Loucy (cell line): Measurements from ENCODE around the gene USP33.
"Not testable (repeated sequence)": the region's sequence is repeated elsewhere in the genome, so short reads cannot be mapped to it uniquely, and the experiment has no call there.

Experiments used
- H2AFZ ChIP-seq: fragments of 200-600 bp; sonication (generic); 2 replicates; pipeline ENCODE4 v1.6.0; 2016; ENCODE audit warnings: antibody characterized with exemption, mild to moderate bottlenecking, low read length, moderate library complexity
- H3F3A ChIP-seq: fragments of 200-600 bp; 2 replicates; pipeline ENCODE4 v1.6.0; 2016; ENCODE audit warnings: antibody characterized with exemption, low read depth, mild to moderate bottlenecking
- H3K27me3 ChIP-seq: fragments of 200-600 bp; sonication (generic); 2 replicates; pipeline ENCODE4 v1.6.1; 2014; ENCODE audit warnings: low read length, mild to moderate bottlenecking; ENCODE audit not compliant: insufficient read depth, poor library complexity, severe bottlenecking
- H3K36me3 ChIP-seq: fragments of 200-600 bp; sonication (generic); 2 replicates; pipeline ENCODE4 v1.6.1; 2016; ENCODE audit warnings: low read length; ENCODE audit not compliant: insufficient read depth
- H3K4me1 ChIP-seq: fragments of 200-600 bp; sonication (generic); 2 replicates; pipeline ENCODE4 v1.5.1; 2014; ENCODE audit warnings: low read length, mild to moderate bottlenecking; ENCODE audit not compliant: insufficient read depth, poor library complexity, severe bottlenecking
- H3K4me2 ChIP-seq: fragments of 200-600 bp; sonication (generic); 2 replicates; pipeline ENCODE4 v1.6.0; 2014; ENCODE audit warnings: antibody characterized with exemption, low read length, low read depth, mild to moderate bottlenecking; ENCODE audit not compliant: poor library complexity, severe bottlenecking
- H3K4me3 ChIP-seq: fragments of 200-600 bp; sonication (generic); 2 replicates; pipeline ENCODE4 v1.5.1; 2014; ENCODE audit warnings: low read length, mild to moderate bottlenecking, mixed read lengths; ENCODE audit not compliant: poor library complexity, severe bottlenecking
- H3K79me2 ChIP-seq: fragments of 200-600 bp; sonication (generic); 2 replicates; pipeline ENCODE4 v1.6.1; 2014; ENCODE audit warnings: low read length; ENCODE audit not compliant: insufficient read depth
- H3K9ac ChIP-seq: fragments of 200-600 bp; sonication (generic); 2 replicates; pipeline ENCODE4 v1.6.0; 2014; ENCODE audit warnings: mild to moderate bottlenecking, low read depth, low read length, moderate library complexity; ENCODE audit not compliant: poor library complexity, severe bottlenecking
- H3K9me2 ChIP-seq: fragments of 200-600 bp; sonication (generic); replicated peaks from 2 replicates; pipeline ENCODE4 v1.6.1; 2016; ENCODE audit warnings: low read depth, low read length, mixed read lengths
- H3K9me3 ChIP-seq: fragments of 200-600 bp; sonication (generic); 2 replicates; pipeline ENCODE4 v1.6.1; 2014; ENCODE audit warnings: mild to moderate bottlenecking, antibody characterized with exemption, low read length, low read depth; ENCODE audit not compliant: insufficient read depth
- H4K20me1 ChIP-seq: fragments of 200-600 bp; sonication (generic); 2 replicates; pipeline ENCODE4 v1.6.0; 2014; ENCODE audit warnings: antibody characterized with exemption, low read length, mild to moderate bottlenecking; ENCODE audit not compliant: insufficient read depth, poor library complexity, severe bottlenecking
- CTCF ChIP-seq: fragments of 200-600 bp; sonication (generic); conservative IDR thresholded peaks from 2 replicates; pipeline ENCODE4 v1.5.1; 2014; ENCODE audit warnings: mild to moderate bottlenecking, antibody characterized with exemption, low read length
- EZH2phosphoT487 ChIP-seq: fragments of 200-600 bp; IDR thresholded peaks from 2 replicates; pipeline ENCODE4 v1.6.1; 2018; ENCODE audit warnings: antibody characterized with exemption, mild to moderate bottlenecking, moderate library complexity, borderline replicate concordance

USP33 gene

GRCh38 chr1:77649127-77649526 lies 110.5 kb downstream of the USP33 start:
- H3K27me3 ChIP-seq: no peaks in the 10 kb centered on the region
- peaks cover 96% of the 10 kb centered on the region for H3K79me2 ChIP-seq
- no peak overlapping the region for H3K4me3 ChIP-seq
- H3F3A ChIP-seq: no peaks in the 10 kb centered on the region
- H3K9me3 ChIP-seq: peaks cover 6% of the 10 kb centered on the region; the same call in 1 of the 2 replicates
- no peak overlapping the region for H3K4me2 ChIP-seq
- H4K20me1 ChIP-seq: peaks cover 14% of the 10 kb centered on the region
- no peak overlapping the region for H3K9ac ChIP-seq
- H3K4me1 ChIP-seq: no peaks in the 10 kb centered on the region
- no peak for TF ChIP-seq CTCF
- TF ChIP-seq EZH2phosphoT487: no peak
- no peaks in the 10 kb centered on the region for H3K9me2 ChIP-seq
- no peak overlapping the region for H2AFZ ChIP-seq
- peaks cover 16% of the 10 kb centered on the region; the same call in 1 of the 2 replicates for H3K36me3 ChIP-seq

- peaks cover 93% of the 10 kb centered on the region for H3K79me2 ChIP-seq
- H3K4me1 ChIP-seq, H2AFZ ChIP-seq, H3F3A ChIP-seq, H3K4me3 ChIP-seq, H3K9me3 ChIP-seq, H3K4me2 ChIP-seq, H3K27me3 ChIP-seq, H3K9ac ChIP-seq, H3K9me2 ChIP-seq: not testable (repeated sequence)
- H3K36me3 ChIP-seq: peaks cover 17% of the 10 kb centered on the region; the same call in 1 of the 2 replicates
- peaks cover 26% of the 10 kb centered on the region for H4K20me1 ChIP-seq
Observed at GRCh38 chr1:77646224-77646623, 113.4 kb downstream of the USP33 start.
